ENCODE results near the gene PMCH. TPM values are rescaled to one million over a fixed set of nuclear protein-coding genes. Genes with fewer than 3 reads are reported as not detected.

The PMCH gene
- total RNA-seq, 2 donors from 2014 or later = not detected

DNA sequence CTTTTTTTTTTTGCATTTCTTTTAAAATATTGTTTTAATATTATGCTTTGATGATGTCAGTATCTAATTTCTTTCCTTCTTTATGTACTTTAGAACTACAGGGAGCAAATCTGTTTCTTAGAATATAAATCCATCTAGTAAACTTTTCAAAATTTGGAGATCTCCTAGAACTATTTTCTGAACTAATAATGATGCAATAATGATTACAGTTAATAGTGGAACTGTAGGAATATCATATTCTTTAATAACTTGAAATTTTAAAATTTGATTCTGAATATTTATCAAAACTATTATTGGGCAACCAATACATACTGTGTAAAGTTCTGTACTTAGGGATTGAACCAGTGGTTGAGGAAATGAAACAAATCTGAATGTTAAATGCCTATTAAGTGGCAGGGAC is 23.1 kb upstream of the PMCH start:
- Histone ChIP-seq H3K4me3 (no peak overlapping the region), H3K4me1 (no peaks in the 10 kb centered on the region), H3K36me3 (no peaks in the 10 kb centered on the region), H3K27me3 (no peaks in the 10 kb centered on the region), H3K9me3 (no peaks in the 10 kb centered on the region), H3K27ac (no peak overlapping the region)
- DNase-seq (ENCODE audit: low spot score) = no peak
- TF ChIP-seq, protein P1, sequence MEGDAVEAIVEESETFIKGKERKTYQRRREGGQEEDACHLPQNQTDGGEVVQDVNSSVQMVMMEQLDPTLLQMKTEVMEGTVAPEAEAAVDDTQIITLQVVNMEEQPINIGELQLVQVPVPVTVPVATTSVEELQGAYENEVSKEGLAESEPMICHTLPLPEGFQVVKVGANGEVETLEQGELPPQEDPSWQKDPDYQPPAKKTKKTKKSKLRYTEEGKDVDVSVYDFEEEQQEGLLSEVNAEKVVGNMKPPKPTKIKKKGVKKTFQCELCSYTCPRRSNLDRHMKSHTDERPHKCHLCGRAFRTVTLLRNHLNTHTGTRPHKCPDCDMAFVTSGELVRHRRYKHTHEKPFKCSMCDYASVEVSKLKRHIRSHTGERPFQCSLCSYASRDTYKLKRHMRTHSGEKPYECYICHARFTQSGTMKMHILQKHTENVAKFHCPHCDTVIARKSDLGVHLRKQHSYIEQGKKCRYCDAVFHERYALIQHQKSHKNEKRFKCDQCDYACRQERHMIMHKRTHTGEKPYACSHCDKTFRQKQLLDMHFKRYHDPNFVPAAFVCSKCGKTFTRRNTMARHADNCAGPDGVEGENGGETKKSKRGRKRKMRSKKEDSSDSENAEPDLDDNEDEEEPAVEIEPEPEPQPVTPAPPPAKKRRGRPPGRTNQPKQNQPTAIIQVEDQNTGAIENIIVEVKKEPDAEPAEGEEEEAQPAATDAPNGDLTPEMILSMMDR (IDR thresholded peaks at IDR 0.05) = no peak

DNA sequence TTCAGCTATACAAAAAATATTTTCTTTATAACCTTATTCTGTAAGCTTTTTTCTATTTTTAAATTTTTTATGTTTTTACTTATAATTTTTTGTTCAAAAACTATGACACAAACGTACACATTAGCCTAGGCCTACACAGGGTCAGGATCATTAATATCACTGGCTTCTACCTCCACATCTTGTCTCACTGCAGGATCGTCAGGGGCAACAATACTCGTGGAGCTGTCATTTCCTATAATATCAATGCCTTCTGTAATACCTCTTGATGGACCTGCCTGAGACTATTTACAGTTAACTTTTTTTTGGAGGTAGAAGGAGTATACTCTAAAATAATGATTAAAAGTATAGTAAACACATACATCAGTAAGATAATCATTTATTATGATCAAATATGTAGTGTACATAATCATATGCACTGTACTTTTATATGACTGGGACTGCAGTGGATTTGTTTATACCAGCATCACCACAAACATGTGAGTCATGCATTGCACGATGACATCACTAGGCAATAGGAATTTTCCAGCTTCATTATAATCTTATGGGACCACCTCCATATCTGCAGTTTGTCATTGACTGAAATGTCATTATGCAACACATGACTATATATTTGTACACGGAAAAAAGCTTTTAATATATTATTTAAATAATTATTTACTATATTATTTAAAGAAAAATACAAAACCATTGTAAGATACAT is 18.5 kb upstream of the PMCH start:
- DNase-seq (ENCODE audit: low spot score) = no peak
- no peaks in the 10 kb centered on the region for H3K4me1 ChIP-seq
- H3K27me3 ChIP-seq = no peaks in the 10 kb centered on the region
- no peak overlapping the region for H3K4me3 ChIP-seq
- no peak overlapping the region for H3K27ac ChIP-seq
- no peaks in the 10 kb centered on the region for H3K36me3 ChIP-seq
- H3K9me3 ChIP-seq = no peaks in the 10 kb centered on the region
- TF ChIP-seq, protein P1 (IDR thresholded peaks at IDR 0.05) = no peak

DNA sequence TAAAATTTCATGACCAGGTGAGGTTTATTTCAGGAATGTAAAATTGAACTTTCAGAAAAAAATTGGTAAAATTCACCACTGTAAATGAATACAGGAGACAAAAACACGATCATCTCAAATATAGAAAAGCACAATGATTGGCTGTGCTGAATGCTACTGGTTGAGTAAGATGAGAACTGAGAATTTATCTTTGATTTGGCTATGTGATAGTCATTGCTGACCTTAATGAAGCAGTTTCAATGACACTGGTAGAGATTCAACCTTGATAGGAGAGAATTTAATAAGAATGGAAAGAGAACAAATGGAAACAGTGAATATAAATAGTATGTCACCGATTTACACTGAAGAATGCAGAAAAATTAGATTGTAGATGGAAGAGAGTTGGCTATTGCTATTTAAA is 6.4 kb upstream of the PMCH start:
- TF ChIP-seq, protein P1 (IDR thresholded peaks at IDR 0.05) = no peak
- no peaks in the 10 kb centered on the region for H3K36me3 ChIP-seq
- H3K4me3 ChIP-seq = no peak overlapping the region
- no peaks in the 10 kb centered on the region for H3K27me3 ChIP-seq
- H3K9me3 ChIP-seq = peaks cover 0 to 9% of the 10 kb centered on the region in 2 donors
- no peaks in the 10 kb centered on the region for H3K4me1 ChIP-seq
- no peak for DNase-seq (ENCODE audit: low spot score)
- no peak overlapping the region for H3K27ac ChIP-seq

DNA sequence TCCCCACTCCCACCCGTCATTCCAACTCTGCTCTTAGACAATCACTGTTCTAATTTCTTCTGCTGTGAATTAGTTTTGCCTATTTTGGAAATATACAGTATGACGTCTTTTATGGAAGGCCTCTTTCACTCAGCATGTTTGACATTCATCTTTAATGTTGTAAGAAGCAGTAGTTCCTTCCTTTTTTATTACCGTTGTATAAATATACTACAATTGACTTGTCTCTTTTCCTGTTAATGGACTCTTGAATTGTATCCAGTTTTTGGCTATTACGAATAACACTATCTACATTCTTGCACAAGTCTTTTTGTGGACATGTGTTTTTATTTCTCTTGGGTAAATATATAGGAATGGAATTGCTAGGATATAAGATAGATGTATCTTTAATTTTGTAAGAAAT is 4.9 kb upstream of the PMCH start:
- Histone ChIP-seq H3K27me3 (no peaks in the 10 kb centered on the region), H3K36me3 (no peaks in the 10 kb centered on the region), H3K9me3 (no peaks in the 10 kb centered on the region), H3K4me3 (no peak overlapping the region), H3K4me1 (no peaks in the 10 kb centered on the region), H3K27ac (no peak overlapping the region)
- no peak for DNase-seq (ENCODE audit: low spot score)
- TF ChIP-seq, protein P1 (IDR thresholded peaks at IDR 0.05) = no peak

DNA sequence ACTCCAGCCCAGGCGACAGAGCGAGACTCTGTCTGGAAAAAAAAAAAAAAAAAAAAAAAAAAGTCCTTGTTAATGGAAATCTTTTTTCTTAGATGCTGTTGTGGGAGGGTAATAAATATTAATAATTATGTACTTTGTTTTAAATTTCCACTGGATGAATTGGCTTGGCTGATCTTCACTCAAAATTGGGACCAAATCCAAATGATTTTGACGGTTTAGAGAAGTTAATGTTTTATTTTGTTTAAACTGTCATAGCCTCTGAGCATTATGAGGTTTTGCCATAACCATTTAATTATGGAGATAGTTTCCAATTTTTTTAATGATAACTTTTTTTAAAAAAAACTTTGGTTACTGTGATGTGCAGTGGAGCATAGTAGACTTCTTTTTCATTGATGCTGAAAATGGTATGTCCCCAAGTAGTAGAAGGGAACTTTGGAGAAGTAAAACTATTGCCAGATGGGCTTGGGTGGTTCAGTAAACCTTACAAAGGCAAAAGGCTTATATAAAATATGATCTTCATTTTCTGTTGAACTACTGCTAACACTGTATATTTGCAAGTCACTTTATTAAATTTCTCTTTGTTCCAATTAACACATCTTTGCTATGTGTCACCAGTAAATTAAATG is 3.9 kb upstream of the PMCH start:
- Histone ChIP-seq H3K27me3 (no peaks in the 10 kb centered on the region), H3K4me1 (no peaks in the 10 kb centered on the region), H3K36me3 (no peaks in the 10 kb centered on the region), H3K9me3 (no peaks in the 10 kb centered on the region), H3K27ac (no peak overlapping the region), H3K4me3 (no peak overlapping the region)
- TF ChIP-seq, protein P1 (IDR thresholded peaks at IDR 0.05) = no peak
- DNase-seq (ENCODE audit: low spot score) = no peak
